NCI-H2171 treated with DMSO at 0.1 percent for 48 hours (cell line): ENCODE measurements around the gene MEI1.
A peak's percentile ranks its signal among the peaks of the same experiment; 100 is the strongest.

Experiments
- DNase-seq: peaks from one replicate; lab custom pipeline; 2025; lab: John Stamatoyannopoulos, UW

The MEI1 gene

GRCh38 chr22:41742918-41743317 lies 43.6 kb downstream of the MEI1 start:
- DNase-seq: no peak

- no peak for DNase-seq
Observed at GRCh38 chr22:41745968-41746367, 46.7 kb downstream of the MEI1 start.

GRCh38 chr22:41746567-41747400 lies 47.5 kb downstream of the MEI1 start:
- DNase-seq: peak; percentile 63

GRCh38 chr22:41752011-41752970 lies 53.0 kb downstream of the MEI1 start:
- DNase-seq: no peak

- no peak for DNase-seq
Observed at GRCh38 chr22:41753984-41754383, 54.7 kb downstream of the MEI1 start.

- no peak for DNase-seq
Observed at GRCh38 chr22:41757502-41757901, 58.2 kb downstream of the MEI1 start.

- DNase-seq: no peak
Observed at GRCh38 chr22:41758231-41758630, 58.9 kb downstream of the MEI1 start.

- no peak for DNase-seq
Observed at GRCh38 chr22:41762980-41763779, 63.9 kb downstream of the MEI1 start.

- no peak for DNase-seq
Observed at GRCh38 chr22:41766476-41766875, 67.2 kb downstream of the MEI1 start.

GRCh38 chr22:41768430-41768829 lies 69.1 kb downstream of the MEI1 start:
- DNase-seq: no peak

- no peak for DNase-seq
Observed at GRCh38 chr22:41770715-41771468, 71.6 kb downstream of the MEI1 start.

GRCh38 chr22:41772198-41772597 lies 72.9 kb downstream of the MEI1 start:
- no peak for DNase-seq

- no peak for DNase-seq
Observed at GRCh38 chr22:41772645-41773044, 73.3 kb downstream of the MEI1 start.

GRCh38 chr22:41775338-41775737 lies 76.0 kb downstream of the MEI1 start:
- no peak for DNase-seq

GRCh38 chr22:41775976-41776375 lies 76.7 kb downstream of the MEI1 start:
- DNase-seq: no peak

- DNase-seq: no peak
Observed at GRCh38 chr22:41776381-41776780, 77.1 kb downstream of the MEI1 start.

- DNase-seq: no peak
Observed at GRCh38 chr22:41777749-41778425, 78.6 kb downstream of the MEI1 start.

GRCh38 chr22:41779929-41780505 lies 80.7 kb downstream of the MEI1 start:
- DNase-seq: no peak

- no peak for DNase-seq
Observed at GRCh38 chr22:41780746-41781505, 81.6 kb downstream of the MEI1 start.

- no peak for DNase-seq
Observed at GRCh38 chr22:41781507-41781906, 82.2 kb downstream of the MEI1 start.
